ENCODE results near the gene ATP2C2.

Gene ATP2C2

DNA sequence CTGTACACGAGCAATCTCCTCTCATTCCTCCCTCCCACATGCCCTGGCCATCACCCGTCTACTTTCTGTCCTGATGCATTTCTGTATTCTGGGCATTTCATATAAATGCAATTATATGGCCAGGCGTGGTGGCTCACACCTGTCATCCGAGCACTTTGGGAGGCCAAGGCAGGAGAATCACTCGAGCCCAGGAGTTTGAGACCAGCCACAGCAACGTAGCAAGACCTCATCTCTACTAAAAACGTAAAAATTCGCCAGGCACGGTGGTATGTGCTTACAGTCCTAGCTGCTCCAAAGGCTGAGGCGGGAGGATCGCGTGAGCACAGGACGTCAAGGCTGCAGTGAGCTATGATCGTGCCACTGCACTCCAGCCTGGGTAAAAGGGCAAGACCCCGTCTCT is 131.3 kb downstream of the ATP2C2 start:
- no peak for DNase-seq

DNA sequence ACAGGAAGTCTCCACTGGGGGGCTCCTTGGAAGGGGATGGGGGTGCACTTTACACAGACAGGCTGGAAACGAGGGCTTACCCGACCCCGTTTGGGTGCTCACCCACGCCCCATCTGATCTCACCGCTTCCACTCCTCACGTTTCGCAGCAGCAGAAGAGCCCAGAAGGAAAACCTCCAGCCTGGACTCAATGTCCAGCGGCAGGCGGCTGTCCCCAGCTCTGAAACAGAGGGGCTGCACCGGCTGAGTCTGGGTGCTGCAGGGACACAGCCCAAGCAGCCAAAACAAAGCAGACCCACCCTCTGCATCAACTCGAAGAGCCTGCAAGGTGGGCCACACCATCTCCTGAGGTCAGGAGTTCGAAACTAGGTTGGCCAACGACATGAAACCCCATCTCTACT is 132.2 kb downstream of the ATP2C2 start:
- DNase-seq: no peak

DNA sequence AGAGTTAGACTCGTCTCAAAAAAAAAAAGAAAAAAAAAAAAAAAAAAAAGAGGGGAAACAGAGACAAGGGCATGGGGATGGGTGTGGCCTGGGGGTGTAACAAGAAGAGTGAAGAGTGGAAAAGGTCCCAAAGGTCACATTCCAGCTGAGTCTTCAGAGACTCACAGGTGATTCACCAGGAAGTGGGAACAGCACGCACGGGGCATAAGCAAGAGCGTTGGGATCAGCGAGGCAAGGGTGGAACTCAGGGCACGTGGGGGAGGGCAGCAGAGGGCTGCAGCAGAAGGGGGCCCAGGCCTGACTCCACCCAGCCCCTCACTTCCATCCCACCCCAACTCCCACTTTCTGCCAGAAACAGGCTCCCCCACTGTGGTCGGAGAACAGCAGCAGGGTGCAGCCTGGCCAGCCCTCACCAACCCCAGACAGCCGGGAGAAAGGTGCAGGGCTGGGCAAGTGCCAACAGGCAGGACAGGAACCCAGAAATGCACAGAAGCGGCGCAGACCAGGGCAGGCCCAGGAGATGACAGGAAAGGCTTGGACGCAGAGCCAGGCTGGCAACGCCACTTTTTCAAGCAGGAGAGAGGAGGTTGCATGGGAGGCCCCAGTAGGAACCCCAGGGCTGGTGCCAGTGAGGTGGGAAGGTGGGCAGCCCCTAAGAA is 132.9 kb downstream of the ATP2C2 start:
- DNase-seq: no peak

DNA sequence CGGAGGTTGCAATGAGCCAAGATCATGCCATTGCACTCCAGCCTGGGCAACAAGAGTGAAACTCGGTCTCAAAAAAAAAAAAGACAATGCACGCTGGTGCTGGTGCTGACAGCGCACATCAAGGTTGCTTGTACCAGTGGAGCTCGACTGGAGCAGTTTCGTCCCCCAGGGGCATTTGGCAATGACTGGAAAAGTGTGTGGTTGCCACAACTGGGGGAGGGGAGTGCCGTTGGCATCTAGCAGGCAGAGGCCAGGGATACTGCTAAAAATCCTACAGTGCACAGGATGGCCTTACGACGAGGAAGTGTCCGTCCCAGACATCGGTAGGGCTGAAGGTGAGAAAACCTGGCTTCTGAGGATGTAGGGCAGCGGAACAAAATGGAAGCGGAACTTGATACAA is 133.7 kb downstream of the ATP2C2 start:
- DNase-seq: no peak

DNA sequence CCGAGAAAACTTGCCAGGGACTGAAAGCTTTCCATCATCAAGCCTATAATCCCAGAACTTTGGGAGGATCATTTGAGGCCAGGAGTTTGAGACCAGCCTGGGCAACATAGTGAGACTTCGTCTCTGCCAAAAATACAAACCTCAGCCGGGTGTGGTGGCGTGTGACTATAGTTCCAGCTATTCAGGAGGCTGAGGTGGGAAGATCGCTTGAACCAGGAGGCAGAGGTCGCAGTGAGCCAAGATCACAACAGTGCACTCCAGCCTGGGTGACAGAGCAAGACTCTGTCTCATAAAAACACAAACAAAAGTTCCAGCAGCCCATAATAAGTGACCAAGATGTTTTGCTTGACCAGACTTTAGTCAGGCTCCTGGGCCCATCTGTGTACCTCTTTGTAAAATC is 134.2 kb downstream of the ATP2C2 start:
- DNase-seq: no peak

DNA sequence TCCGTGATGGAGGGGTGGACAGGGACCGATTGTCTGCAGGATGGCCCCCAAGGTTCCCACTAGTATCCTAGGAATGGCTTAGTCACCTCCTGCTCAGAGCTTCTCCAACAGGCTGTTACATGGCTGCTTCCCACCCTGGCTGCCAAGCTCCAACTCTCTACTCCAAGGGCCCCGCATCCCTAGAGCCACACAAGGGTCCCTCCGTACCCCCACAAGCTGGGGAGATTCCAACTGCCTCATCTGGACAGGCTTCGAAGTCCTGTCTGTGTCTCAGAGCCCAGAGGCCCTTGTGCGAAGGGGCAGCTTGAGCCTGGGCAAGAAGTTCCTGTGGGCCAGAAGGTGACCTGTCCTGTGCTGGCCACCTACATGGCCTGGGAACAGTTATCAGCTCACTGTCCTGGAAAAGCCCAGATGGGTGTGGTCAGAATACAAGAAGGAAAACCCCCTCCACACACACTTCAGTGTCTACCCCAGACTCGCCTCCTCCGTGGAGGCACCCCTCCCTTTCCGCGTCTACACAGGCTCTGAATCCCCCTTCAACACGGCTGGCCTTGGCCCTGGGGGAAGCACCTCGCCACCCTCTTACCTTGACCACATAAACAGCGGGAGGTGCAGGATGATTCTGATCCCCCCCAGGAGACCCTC is 135.5 kb downstream of the ATP2C2 start:
- DNase-seq: no peak

DNA sequence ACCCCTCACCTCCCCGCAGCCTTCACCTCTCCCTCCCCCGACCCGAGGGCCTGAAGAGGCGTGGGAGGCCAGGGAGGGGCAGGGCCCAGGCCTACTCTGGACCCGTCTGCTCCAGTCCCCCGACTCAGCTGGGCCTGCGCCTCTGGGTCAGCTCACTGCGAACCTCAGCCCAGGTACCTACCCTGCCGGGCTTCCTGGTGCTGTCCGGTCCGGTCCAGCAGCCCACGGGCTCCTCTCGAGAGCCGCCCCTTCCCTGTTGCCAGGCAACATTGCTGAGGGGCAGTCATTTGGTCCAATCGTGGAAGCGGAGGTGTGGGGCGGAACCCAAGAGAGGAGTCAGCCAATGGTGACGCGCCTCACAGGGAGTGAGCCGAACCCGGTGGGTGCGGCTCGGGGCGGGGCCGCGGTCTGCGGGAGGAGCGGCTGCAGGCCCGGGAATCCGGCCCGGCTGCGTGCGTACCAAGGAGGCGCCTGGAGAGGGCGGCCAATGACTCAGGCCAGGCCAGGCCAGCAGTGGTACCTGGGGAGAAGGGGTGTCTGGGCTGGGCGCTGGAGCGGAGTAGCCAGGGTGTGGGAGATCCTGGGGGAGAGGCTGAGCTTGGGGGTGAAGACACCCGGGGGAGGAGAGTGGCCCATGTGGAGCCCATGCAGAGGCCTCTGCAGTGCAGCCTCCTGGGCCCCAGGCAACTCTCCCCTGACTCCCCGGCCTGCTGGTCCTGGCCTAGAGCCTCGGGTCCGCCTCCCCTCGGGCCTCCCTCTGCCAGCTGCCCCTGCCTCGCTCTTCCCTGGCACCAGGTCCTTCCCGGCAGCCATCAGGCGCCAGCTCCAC is 136.3 kb downstream of the ATP2C2 start, which contains the start of gene MEAK7:
Gene MEAK7 (minus strand): TSS at position 240 of the 829 bp plus-strand sequence. CDS start 6,573 bp downstream, outside the sequence.
- DNase-seq: peak; percentile 96

DNA sequence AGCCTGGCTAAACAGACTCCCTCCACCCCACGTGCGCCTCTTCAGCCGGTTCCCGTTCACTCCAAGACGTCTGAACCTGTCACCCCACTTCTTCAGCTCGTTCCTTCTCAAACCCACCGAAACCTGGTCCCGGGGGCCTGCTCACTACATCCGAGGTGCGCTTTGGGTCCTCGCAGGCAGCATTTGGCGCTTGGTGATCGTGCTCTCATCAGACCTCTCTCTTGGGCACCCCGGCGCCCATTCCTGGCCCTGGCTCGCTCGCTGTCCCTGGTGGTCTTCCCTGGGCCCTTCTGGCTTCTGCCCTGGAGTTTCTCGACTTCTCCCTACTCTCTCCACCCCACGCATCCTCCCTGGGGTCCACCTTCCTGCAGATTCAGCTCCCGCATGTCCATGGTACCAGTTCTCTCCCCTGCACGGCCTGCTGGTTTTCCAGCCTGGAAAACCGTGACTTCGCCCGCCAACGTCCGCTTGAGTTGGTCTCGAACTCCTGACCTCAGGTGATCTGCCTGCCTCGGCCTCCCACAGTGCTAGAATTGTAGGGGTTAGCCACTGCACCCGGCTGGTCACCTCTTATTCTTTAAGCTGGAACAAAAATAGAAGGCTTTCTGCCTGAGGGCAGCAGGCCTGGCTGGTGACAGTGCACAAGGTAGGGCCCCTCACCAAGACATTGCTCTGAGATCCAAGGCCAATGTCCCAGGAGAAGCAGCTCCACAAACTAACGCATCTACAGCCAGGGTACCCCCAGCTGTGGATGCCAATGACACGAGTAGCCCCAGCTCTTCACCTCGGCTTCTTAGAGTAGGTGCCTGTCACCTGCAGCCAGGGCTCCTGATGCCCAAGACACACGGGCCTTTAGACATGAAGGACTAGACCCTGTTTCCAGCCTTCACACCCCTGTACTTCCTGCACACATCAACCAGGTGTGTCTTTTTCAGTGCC is 137.2 kb downstream of the ATP2C2 start:
- no peak for DNase-seq

DNA sequence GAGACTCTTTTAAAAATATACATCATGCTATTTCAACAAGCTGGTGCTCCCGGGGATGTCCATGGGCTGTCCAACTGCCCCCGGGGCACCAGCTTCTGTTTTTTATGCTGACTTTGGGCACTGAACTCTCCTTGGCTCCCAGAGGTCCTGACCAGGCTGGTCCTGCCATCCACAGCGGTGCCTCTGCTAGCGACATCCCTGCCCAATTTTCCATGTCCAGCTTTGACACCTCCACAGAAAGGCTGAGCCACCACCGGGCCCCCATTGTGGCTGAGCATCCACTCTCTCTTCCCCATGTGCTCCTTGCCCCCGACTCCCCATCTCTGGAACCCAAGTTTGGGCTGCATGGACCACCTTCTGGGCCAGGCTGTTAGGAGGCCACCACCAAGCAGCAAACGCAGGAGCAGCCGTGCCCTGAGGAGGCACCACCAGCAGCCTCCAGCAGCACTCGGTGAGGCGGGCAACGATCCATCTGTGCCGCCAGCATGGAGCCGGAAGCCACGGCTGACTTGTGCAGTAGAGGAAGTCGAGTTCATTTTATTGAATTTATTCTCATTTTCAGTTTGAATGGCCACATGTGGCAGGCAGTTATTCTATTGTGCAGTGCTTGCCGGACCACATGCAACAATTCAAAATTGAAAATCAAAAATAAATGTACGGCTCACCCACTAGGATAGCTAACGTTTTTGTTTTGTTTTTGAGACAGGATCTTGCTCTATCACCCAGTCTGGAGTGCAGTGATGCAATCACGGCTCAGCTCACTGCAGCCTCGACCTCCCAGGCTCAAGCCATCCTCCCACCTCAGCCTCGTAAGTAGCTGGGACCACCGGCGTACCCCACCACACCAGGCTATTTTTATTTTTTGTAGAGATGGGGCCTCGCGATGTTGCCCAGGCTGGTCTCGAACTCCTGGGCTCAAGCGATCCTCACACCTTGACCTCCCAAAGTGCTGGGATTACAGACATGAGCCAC is 139.0 kb downstream of the ATP2C2 start:
- no peak for DNase-seq

DNA sequence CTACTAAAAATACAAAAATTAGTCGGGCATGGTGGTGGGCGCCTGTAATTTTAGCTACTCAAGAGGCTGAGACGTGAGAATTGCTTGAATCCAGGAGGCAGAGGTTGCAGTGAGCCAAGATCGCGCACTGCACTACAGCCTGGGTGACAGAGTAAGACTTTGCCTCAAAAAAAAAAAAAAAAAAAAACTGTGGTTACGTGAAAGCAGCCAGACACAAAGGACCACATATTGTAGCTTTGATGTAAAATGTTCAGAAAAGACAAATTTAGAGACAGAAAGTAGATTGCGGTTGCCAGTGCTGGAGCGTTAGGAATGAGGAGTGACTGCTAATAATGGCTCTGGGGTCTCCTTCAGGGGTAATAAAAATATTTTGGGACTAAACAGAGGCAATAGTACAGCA is 140.2 kb downstream of the ATP2C2 start:
- DNase-seq: no peak

DNA sequence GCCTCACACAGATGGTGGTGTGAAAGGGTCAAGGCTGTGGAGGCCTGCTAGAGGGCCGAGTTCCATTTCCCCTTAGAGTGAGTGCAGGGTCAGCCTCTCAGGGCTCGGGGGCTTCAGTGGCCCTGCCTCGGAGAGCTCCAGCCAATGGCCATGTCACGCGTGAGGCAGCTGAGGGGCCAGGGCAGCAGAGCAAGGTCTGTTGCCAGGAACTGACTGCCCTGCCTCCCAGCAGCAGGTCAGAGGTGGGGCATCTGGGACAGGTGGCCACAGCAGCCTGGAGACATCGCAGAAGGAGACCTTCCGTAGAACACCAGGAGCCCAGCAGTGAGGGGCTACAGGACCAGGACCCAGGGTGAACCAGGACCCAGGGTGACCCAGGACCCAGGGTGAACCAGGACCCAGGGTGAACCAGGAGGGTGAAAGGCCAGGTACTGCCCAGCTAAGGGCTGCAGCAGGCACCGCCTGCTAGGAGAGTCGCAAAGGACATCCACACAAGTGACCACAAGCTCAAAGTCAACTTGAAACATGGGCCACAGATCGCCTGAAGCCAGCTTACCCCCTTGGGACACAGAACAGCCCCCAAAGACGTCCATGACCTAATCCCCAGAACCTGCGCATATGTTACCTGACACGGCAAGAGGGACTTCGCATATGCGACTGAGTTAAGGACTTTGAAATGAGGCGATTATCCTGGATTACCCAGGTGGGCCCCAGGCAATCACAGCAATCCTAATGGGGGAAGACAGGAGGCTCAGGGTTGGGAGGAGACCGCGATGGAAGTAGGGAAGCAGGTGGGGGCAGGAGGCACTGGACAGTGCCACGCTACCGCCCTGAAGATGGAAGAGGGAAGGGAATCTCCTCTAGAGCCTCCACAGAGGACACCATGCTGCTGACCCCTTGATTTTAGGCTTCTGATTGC is 141.0 kb downstream of the ATP2C2 start:
- DNase-seq: no peak

DNA sequence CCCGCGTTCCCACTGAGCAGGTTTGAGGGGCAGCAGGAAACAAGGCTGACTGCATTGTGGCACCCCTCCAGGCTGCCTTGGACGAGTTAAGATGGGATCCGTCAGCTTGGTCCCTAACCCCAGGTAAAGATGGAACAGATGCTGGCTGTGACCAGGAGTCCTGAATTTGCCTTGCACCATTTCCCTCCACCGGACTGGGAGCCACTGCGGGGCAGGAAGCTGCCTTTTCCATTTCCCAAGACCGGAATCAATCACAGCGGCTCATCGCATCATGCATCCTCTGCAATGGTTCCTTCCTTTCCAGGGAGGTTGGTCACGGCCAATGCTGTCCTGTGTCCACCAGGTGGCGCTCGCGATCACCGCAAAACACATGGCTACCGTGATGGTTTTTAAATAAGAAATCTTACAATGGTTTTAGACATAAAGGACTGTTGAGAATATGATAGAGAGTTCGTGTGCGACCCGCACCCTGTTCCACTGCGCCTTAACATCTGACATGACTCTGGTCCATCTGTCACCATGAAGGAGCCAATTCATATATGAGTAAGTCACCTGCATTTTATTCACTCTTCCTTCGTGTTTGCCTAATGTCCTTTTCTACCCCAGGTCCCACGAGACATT is 143.0 kb downstream of the ATP2C2 start:
- peak; percentile 63 for DNase-seq

DNA sequence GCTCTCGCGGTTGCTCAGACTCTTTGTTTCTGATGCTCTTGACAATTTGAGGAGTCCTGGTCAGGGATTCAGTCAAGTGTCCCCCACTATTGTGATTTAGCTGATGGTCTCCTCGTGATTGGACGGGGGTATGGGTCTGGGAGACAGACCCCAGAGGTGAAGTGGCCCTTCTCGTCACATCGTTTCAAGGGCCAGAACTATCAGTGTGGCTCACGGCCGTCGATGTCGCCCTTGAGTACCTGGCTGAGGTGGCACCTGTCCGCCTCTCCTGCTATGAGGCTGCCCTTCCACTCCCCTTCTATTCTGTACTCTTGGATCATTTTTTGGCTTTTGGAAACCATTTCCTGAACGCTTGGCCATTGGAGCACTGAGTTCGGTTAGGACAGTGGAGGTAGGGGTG is 143.5 kb downstream of the ATP2C2 start:
- DNase-seq: no peak

DNA sequence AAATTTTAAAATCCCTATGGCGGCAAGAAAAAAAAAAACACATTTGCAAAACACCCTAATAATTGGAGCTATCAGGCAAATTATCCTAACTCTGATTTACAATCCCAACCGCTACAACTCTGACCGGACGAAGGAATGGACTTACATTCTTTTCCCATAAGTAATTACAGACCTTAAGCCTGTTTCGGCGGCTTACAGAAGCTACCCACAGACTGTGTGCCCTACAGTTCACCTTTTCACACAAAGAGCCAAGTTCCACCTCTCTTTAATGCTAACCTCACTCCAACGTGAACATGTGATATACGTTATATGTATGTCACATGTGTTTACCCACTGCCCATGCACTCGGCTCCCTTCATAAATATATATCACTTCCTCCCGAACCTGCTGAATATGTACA is 144.8 kb downstream of the ATP2C2 start:
- DNase-seq: no peak

DNA sequence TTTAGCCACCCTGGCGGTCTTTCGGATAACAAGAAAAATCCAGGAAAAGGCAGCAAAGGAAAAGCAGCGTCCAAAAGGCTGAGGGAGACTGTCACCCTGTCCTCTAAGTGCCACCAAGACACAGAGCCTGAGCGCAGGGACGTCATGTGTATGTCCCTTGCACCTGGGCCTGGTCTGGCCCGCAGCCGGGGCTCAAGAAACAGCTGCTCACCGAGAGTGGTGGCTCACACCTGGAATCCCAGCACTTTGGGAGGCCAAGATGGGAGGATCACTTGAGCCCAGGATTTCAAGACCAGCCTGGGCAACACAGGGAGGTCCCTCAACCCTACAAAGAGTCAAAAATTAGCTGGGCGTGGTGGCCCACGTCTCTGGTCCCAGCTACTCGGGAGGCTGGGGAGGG is 145.3 kb downstream of the ATP2C2 start:
- no peak for DNase-seq

Measured in RPMI8226 (cell line).